Measurements from ENCODE around the gene BCL2L12.

Gene BCL2L12

DNA sequence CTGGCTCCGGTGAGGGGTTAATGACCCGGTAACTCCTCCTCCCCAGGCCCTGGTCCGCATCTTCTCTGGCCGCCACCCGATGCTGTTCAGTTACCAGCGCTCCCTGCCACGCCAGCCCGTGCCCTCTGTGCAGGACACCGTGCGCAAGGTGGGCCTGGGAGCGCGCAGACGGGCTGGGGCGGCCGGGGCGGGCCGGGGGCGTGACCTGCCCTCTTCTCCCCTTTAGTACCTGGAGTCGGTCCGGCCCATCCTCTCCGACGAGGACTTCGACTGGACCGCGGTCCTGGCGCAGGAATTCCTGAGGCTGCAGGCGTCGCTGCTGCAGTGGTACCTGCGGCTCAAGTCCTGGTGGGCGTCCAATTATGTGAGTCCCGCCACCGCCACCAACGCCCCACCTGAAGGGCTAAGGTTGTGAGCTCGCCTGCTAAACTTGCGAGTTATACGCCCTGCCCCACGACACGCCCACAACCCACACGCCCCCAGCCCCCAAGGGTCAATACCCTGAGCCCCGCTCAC is 35.6 kb downstream of the BCL2L12 start:
- Histone ChIP-seq H3K56ac (ENCODE audit: low read length) (no peak overlapping the region), H3K4ac (ENCODE audit: low read depth, low read length) (no peak overlapping the region), H2BK15ac (replicated peaks; ENCODE audit: low read depth) (no peak overlapping the region), H2BK120ac (ENCODE audit: low read depth, low read length) (no peak overlapping the region), H3K4me2 (ENCODE audit: low read length) (no peak overlapping the region), H2BK5ac (ENCODE audit: low read length) (no peak overlapping the region), H4K8ac (ENCODE audit: low read depth, low read length) (no peak overlapping the region), H3K79me2 (ENCODE audit: control insufficient read depth, insufficient read depth, low read length) (no peaks in the 10 kb centered on the region), H4K5ac (ENCODE audit: low read length) (no peak overlapping the region), H2AK5ac (ENCODE audit: low read length) (no peak overlapping the region), H3K23ac (ENCODE audit: low read length) (no peak overlapping the region), H3K27me3 (ENCODE audit: insufficient read depth, low read length, poor library complexity) (no peaks in the 10 kb centered on the region), H3K4me1 (ENCODE audit: control insufficient read depth, low read depth, low read length) (no peaks in the 10 kb centered on the region), H3K18ac (ENCODE audit: low read length) (no peak overlapping the region), H3K4me3 (ENCODE audit: low read length) (no peak overlapping the region), H3K36me3 (ENCODE audit: control insufficient read depth, insufficient read depth, low read length) (no peaks in the 10 kb centered on the region), H3K27ac (ENCODE audit: low read depth, low read length) (no peak overlapping the region), H3K9ac (ENCODE audit: low read length) (no peak overlapping the region), H3K79me1 (ENCODE audit: low read length) (no peaks in the 10 kb centered on the region)
- no peak for DNase-seq
- 100% methylated on average over 3 of the region's 40 CpGs for WGBS (ENCODE audit: extremely low coverage, insufficient coverage, low lambda C conversion rate)

DNA sequence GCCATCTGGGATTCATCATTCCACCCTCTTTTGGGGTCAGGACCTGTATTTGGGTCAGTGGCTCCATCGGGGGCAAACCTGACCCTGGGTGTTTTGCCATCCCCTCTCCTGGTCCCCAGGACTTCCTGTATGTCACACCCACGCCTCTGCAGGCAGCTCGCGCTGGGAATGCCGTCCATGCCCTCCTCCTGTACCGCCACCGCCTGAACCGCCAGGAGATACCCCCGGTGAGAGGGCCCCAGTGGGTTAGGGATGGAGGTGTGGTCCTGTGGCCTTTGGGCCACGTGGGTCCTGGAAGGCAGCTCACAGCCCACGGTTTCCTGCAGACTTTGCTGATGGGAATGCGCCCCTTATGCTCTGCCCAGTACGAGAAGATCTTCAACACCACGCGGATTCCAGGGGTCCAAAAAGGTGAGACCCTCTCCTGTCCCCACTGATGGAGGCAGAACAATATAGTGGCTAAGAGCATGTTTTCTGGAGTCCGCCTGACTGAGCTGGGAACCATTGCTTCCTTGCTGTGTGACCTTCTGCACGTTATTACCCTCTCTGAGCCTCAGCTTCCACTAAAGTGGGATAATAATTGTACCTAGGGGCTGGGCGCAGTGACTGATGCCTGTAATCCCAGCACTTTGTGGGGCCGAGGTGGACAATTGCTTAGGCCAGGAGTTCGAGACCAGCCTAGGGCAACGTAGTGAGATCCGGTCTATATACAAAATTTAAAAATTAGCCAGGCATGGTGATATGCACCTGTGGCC is 39.3 kb downstream of the BCL2L12 start:
- no peak overlapping the region for H3K4ac ChIP-seq (ENCODE audit: low read depth, low read length)
- H3K4me3 ChIP-seq (ENCODE audit: low read length) = no peak overlapping the region
- H2BK5ac ChIP-seq (ENCODE audit: low read length) = no peak overlapping the region
- H2BK15ac ChIP-seq (replicated peaks; ENCODE audit: low read depth) = no peak overlapping the region
- no peak overlapping the region for H3K9ac ChIP-seq (ENCODE audit: low read length)
- no peak overlapping the region for H3K27ac ChIP-seq (ENCODE audit: low read depth, low read length)
- no peak overlapping the region for H3K56ac ChIP-seq (ENCODE audit: low read length)
- no peak overlapping the region for H2AK5ac ChIP-seq (ENCODE audit: low read length)
- H2BK120ac ChIP-seq (ENCODE audit: low read depth, low read length) = no peak overlapping the region
- no peak overlapping the region for H3K4me2 ChIP-seq (ENCODE audit: low read length)
- no peak overlapping the region for H4K8ac ChIP-seq (ENCODE audit: low read depth, low read length)
- no peaks in the 10 kb centered on the region for H3K4me1 ChIP-seq (ENCODE audit: control insufficient read depth, low read depth, low read length)
- no peak overlapping the region for H3K18ac ChIP-seq (ENCODE audit: low read length)
- no peaks in the 10 kb centered on the region for H3K36me3 ChIP-seq (ENCODE audit: control insufficient read depth, insufficient read depth, low read length)
- H4K5ac ChIP-seq (ENCODE audit: low read length) = no peak overlapping the region
- H3K79me2 ChIP-seq (ENCODE audit: control insufficient read depth, insufficient read depth, low read length) = no peaks in the 10 kb centered on the region
- DNase-seq = no peak
- no peaks in the 10 kb centered on the region for H3K79me1 ChIP-seq (ENCODE audit: low read length)
- no peak overlapping the region for H3K23ac ChIP-seq (ENCODE audit: low read length)
- no CpG with 5 or more reads among the region's 22 CpGs for WGBS (ENCODE audit: extremely low coverage, insufficient coverage, low lambda C conversion rate)
- H3K27me3 ChIP-seq (ENCODE audit: insufficient read depth, low read length, poor library complexity) = no peaks in the 10 kb centered on the region

DNA sequence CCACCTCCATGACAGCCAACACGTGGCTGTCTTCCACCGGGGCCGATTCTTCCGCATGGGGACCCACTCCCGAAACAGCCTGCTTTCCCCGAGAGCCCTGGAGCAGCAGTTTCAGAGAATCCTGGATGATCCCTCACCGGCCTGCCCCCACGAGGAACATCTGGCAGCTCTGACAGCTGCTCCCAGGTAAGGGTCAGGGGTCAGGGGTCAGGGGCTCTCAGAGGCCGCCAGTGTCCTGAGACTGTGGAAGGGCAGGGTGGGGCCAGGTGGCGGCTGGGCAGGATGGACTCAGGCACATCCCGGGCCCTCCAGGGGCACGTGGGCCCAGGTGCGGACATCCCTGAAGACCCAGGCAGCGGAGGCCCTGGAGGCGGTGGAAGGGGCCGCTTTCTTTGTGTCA is 40.2 kb downstream of the BCL2L12 start:
- Histone ChIP-seq H3K27ac (ENCODE audit: low read depth, low read length) (no peak overlapping the region), H3K4ac (ENCODE audit: low read depth, low read length) (no peak overlapping the region), H3K79me2 (ENCODE audit: control insufficient read depth, insufficient read depth, low read length) (no peaks in the 10 kb centered on the region), H3K27me3 (ENCODE audit: insufficient read depth, low read length, poor library complexity) (no peaks in the 10 kb centered on the region), H3K36me3 (ENCODE audit: control insufficient read depth, insufficient read depth, low read length) (no peaks in the 10 kb centered on the region), H3K4me1 (ENCODE audit: control insufficient read depth, low read depth, low read length) (no peaks in the 10 kb centered on the region), H4K5ac (ENCODE audit: low read length) (no peak overlapping the region), H3K4me2 (ENCODE audit: low read length) (no peak overlapping the region), H3K18ac (ENCODE audit: low read length) (no peak overlapping the region), H2BK120ac (ENCODE audit: low read depth, low read length) (no peak overlapping the region), H2BK15ac (replicated peaks; ENCODE audit: low read depth) (no peak overlapping the region), H3K56ac (ENCODE audit: low read length) (no peak overlapping the region), H4K8ac (ENCODE audit: low read depth, low read length) (no peak overlapping the region), H2BK5ac (ENCODE audit: low read length) (no peak overlapping the region), H3K79me1 (ENCODE audit: low read length) (no peaks in the 10 kb centered on the region), H3K9ac (ENCODE audit: low read length) (no peak overlapping the region), H3K4me3 (ENCODE audit: low read length) (no peak overlapping the region), H2AK5ac (ENCODE audit: low read length) (no peak overlapping the region), H3K23ac (ENCODE audit: low read length) (no peak overlapping the region)
- no CpG with 5 or more reads among the region's 16 CpGs for WGBS (ENCODE audit: extremely low coverage, insufficient coverage, low lambda C conversion rate)
- DNase-seq = no peak

DNA sequence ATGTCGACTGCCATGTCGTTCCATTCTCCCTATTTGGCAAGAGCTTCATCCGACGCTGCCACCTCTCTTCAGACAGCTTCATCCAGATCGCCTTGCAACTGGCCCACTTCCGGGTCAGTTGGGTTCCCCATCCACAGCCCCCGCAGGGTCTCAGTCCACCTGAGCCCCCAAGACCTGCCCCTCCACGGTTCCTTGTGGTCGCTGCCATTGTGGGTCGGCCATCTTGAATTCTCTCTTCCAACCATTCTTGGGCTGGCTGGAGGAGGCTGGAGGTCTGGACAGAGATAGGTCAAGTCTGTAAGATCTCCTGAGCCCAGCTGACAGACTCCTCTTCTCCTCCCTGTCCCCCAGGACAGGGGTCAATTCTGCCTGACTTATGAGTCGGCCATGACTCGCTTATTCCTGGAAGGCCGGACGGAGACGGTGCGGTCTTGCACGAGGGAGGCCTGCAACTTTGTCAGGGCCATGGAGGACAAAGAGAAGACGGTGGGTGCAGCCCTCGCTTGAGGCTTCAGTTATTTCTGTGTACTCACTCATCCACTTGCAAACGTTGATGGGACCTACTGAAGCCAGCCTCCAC is 44.7 kb downstream of the BCL2L12 start:
- Histone ChIP-seq H2BK15ac (replicated peaks; ENCODE audit: low read depth) (no peak overlapping the region), H3K27me3 (ENCODE audit: insufficient read depth, low read length, poor library complexity) (no peaks in the 10 kb centered on the region), H2BK120ac (ENCODE audit: low read depth, low read length) (no peak overlapping the region), H3K4ac (ENCODE audit: low read depth, low read length) (no peak overlapping the region), H2AK5ac (ENCODE audit: low read length) (no peak overlapping the region), H3K4me2 (ENCODE audit: low read length) (no peak overlapping the region), H3K9ac (ENCODE audit: low read length) (no peak overlapping the region), H3K18ac (ENCODE audit: low read length) (no peak overlapping the region), H3K23ac (ENCODE audit: low read length) (no peak overlapping the region), H2BK5ac (ENCODE audit: low read length) (no peak overlapping the region), H3K79me2 (ENCODE audit: control insufficient read depth, insufficient read depth, low read length) (no peaks in the 10 kb centered on the region), H4K5ac (ENCODE audit: low read length) (no peak overlapping the region), H3K79me1 (ENCODE audit: low read length) (no peaks in the 10 kb centered on the region), H3K4me3 (ENCODE audit: low read length) (no peak overlapping the region), H3K27ac (ENCODE audit: low read depth, low read length) (no peak overlapping the region), H3K4me1 (ENCODE audit: control insufficient read depth, low read depth, low read length) (no peaks in the 10 kb centered on the region), H3K36me3 (ENCODE audit: control insufficient read depth, insufficient read depth, low read length) (no peaks in the 10 kb centered on the region), H4K8ac (ENCODE audit: low read depth, low read length) (no peak overlapping the region), H3K56ac (ENCODE audit: low read length) (no peak overlapping the region)
- no CpG with 5 or more reads among the region's 20 CpGs for WGBS (ENCODE audit: extremely low coverage, insufficient coverage, low lambda C conversion rate)
- no peak for DNase-seq

DNA sequence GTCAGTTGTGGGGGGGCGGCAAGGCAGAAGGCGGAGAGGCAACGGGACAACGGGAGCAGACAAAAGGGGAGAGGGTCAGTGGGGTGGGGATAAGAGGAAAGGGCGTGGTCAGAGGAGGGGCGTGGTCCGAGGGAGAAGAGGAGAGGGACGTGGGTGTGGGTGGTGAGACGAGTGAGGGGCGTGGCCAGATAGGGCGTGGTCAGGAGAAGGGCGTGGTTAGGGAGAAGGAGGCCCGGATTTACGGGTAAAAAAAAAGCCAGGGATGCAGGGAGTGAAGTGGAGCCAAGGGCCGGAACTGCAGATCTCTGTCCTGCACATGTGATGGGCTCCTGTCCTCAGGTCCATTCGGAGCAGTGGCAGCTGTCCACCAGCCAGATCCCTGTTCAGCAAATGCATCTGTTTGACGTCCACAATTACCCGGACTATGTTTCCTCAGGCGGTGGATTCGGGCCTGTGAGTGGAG is 46.7 kb downstream of the BCL2L12 start:
- peak; percentile 79 for DNase-seq
- Histone ChIP-seq H4K8ac (ENCODE audit: low read depth, low read length) (no peak overlapping the region), H3K27ac (ENCODE audit: low read depth, low read length) (no peak overlapping the region), H3K79me1 (ENCODE audit: low read length) (no peaks in the 10 kb centered on the region), H2BK5ac (ENCODE audit: low read length) (no peak overlapping the region), H3K27me3 (ENCODE audit: insufficient read depth, low read length, poor library complexity) (no peaks in the 10 kb centered on the region), H3K4ac (ENCODE audit: low read depth, low read length) (no peak overlapping the region), H2BK15ac (replicated peaks; ENCODE audit: low read depth) (no peak overlapping the region), H3K9ac (ENCODE audit: low read length) (no peak overlapping the region), H3K18ac (ENCODE audit: low read length) (no peak overlapping the region), H3K4me3 (ENCODE audit: low read length) (no peak overlapping the region), H2AK5ac (ENCODE audit: low read length) (no peak overlapping the region), H3K4me1 (ENCODE audit: control insufficient read depth, low read depth, low read length) (no peaks in the 10 kb centered on the region), H4K5ac (ENCODE audit: low read length) (no peak overlapping the region), H3K23ac (ENCODE audit: low read length) (no peak overlapping the region), H3K36me3 (ENCODE audit: control insufficient read depth, insufficient read depth, low read length) (no peaks in the 10 kb centered on the region), H3K4me2 (ENCODE audit: low read length) (no peak overlapping the region), H2BK120ac (ENCODE audit: low read depth, low read length) (no peak overlapping the region), H3K79me2 (ENCODE audit: control insufficient read depth, insufficient read depth, low read length) (no peaks in the 10 kb centered on the region), H3K56ac (ENCODE audit: low read length) (peak overlapping the region; percentile 49)
- no CpG with 5 or more reads among the region's 20 CpGs for WGBS (ENCODE audit: extremely low coverage, insufficient coverage, low lambda C conversion rate)
